Measurements from ENCODE around the gene ISOC1. TPM values are rescaled to one million over a fixed set of nuclear protein-coding genes. Genes with fewer than 3 reads are reported as not detected.

The ISOC1 gene
- polyA plus RNA-seq, 1 donor (not counting 4 experiments of a cell fraction or from before 2014, with no cell fraction given) = 26.4 TPM

- dilution Hi-C loops (cut with MboI; ENCODE audit: extremely low pct_ligation_motif_present, low sequenced_read_pairs) = no loop called here
- H3K4me3 ChIP-seq (ENCODE audit: control insufficient read depth in 2 of 3, extremely low read depth in 1 of 3, insufficient read depth in 2 of 3, low read depth in 1 of 3, low read length in 3 of 3) = no peak overlapping the region
- no peaks in the 10 kb centered on the region for H4K20me1 ChIP-seq (ENCODE audit: control insufficient read depth, extremely low read depth, insufficient read depth, low read length)
- H3K36me3 ChIP-seq (ENCODE audit: control insufficient read depth in 2 of 2, extremely low read depth in 1 of 2, insufficient read depth in 2 of 2, low read length in 2 of 2) = no peaks in the 10 kb centered on the region
- H3K4me1 ChIP-seq (ENCODE audit: control insufficient read depth, extremely low read depth, insufficient read depth, low read length) = no peaks in the 10 kb centered on the region
- TF ChIP-seq CTCF (optimal IDR thresholded peaks at IDR 0.05 in 1 of 3, IDR thresholded peaks at IDR 0.05 in 1 of 3, conservative IDR thresholded peaks at IDR 0.05 in 1 of 3; ENCODE audit: extremely low read depth in 1 of 3, insufficient read depth in 2 of 3, low read length in 3 of 3) (no peak), EZH2 (IDR thresholded peaks at IDR 0.05; ENCODE audit: low read length) (no peak)
- H3K9ac ChIP-seq (ENCODE audit: control insufficient read depth, extremely low read depth, insufficient read depth, low read length) = no peak overlapping the region
- no peak overlapping the region for H2AFZ ChIP-seq (ENCODE audit: control insufficient read depth, low read length)
- FAIRE-seq = no peak
- no peak for DNase-seq (ENCODE audit: low read depth, low spot score)
- H3K79me2 ChIP-seq (ENCODE audit: control insufficient read depth, insufficient read depth, low read length) = no peaks in the 10 kb centered on the region
- no peaks in the 10 kb centered on the region for H3K9me1 ChIP-seq (ENCODE audit: control insufficient read depth, extremely low read depth, insufficient read depth, low read length)
- H3K27me3 ChIP-seq (ENCODE audit: control insufficient read depth, extremely low read depth, insufficient read depth, low read length) = no peaks in the 10 kb centered on the region
- no peak overlapping the region for H3K4me2 ChIP-seq (ENCODE audit: control insufficient read depth, extremely low read depth, insufficient read depth, low read depth, low read length)
- H3K9me3 ChIP-seq (ENCODE audit: control insufficient read depth, low read depth, low read length) = no peaks in the 10 kb centered on the region
- no peak overlapping the region for H3K27ac ChIP-seq (ENCODE audit: control insufficient read depth, insufficient read depth, low read length)
These were observed 17.0 kb upstream of the ISOC1 start for GRCh38 chr5:129077433-129078075.

- Histone ChIP-seq H3K27ac (ENCODE audit: control insufficient read depth, insufficient read depth, low read length) (no peak overlapping the region), H3K4me3 (ENCODE audit: control insufficient read depth in 2 of 3, extremely low read depth in 1 of 3, insufficient read depth in 2 of 3, low read depth in 1 of 3, low read length in 3 of 3) (no peak overlapping the region), H3K9me3 (ENCODE audit: control insufficient read depth, low read depth, low read length) (no peaks in the 10 kb centered on the region), H3K9me1 (ENCODE audit: control insufficient read depth, extremely low read depth, insufficient read depth, low read length) (no peaks in the 10 kb centered on the region), H2AFZ (ENCODE audit: control insufficient read depth, low read length) (no peak overlapping the region), H3K9ac (ENCODE audit: control insufficient read depth, extremely low read depth, insufficient read depth, low read length) (no peak overlapping the region), H4K20me1 (ENCODE audit: control insufficient read depth, extremely low read depth, insufficient read depth, low read length) (no peaks in the 10 kb centered on the region), H3K79me2 (ENCODE audit: control insufficient read depth, insufficient read depth, low read length) (no peaks in the 10 kb centered on the region), H3K27me3 (ENCODE audit: control insufficient read depth, extremely low read depth, insufficient read depth, low read length) (no peaks in the 10 kb centered on the region), H3K4me2 (ENCODE audit: control insufficient read depth, extremely low read depth, insufficient read depth, low read depth, low read length) (no peak overlapping the region), H3K4me1 (ENCODE audit: control insufficient read depth, extremely low read depth, insufficient read depth, low read length) (no peaks in the 10 kb centered on the region), H3K36me3 (ENCODE audit: control insufficient read depth in 2 of 2, extremely low read depth in 1 of 2, insufficient read depth in 2 of 2, low read length in 2 of 2) (no peaks in the 10 kb centered on the region)
- dilution Hi-C loops (cut with MboI; ENCODE audit: extremely low pct_ligation_motif_present, low sequenced_read_pairs) = no loop called here
- FAIRE-seq = no peak
- TF ChIP-seq CTCF (optimal IDR thresholded peaks at IDR 0.05 in 1 of 3, IDR thresholded peaks at IDR 0.05 in 1 of 3, conservative IDR thresholded peaks at IDR 0.05 in 1 of 3; ENCODE audit: extremely low read depth in 1 of 3, insufficient read depth in 2 of 3, low read length in 3 of 3) (no peak), EZH2 (IDR thresholded peaks at IDR 0.05; ENCODE audit: low read length) (no peak)
- no peak for DNase-seq (ENCODE audit: low read depth, low spot score)
These were observed 16.3 kb upstream of the ISOC1 start for GRCh38 chr5:129078247-129078646.
